HEK293 (cell line): ENCODE measurements around the gene RPS21.
A peak's percentile ranks its signal among the peaks of the same experiment; 100 is the strongest.

Experiments used
- CTCF ChIA-PET: fragments of 350-600 bp; formaldehyde crosslinking; extraction: SDS; loops from one replicate; lab custom pipeline; 2021; ENCODE audit warnings: antibody characterized with exemption; lab: Yijun Ruan, JAX
- POLR2A ChIA-PET: fragments of 300-600 bp; formaldehyde crosslinking; extraction: SDS; loops from one replicate; lab custom pipeline; 2020; ENCODE audit warnings: antibody characterized with exemption, inconsistent platforms; lab: Yijun Ruan, JAX
- H3K27ac ChIP-seq: fragments of 200-500 bp; sonication (Bioruptor generic); 2 replicates; pipeline ENCODE4 v1.5.1; 2014; ENCODE audit warnings: low read depth, low read length, control low read depth, inconsistent platforms; ENCODE audit errors: extremely low read depth
- H3K36me3 ChIP-seq, 2 experiments: fragments of 200-500 bp in 1 of 2; sonication (Bioruptor generic) in 1 of 2; 1 replicate in 1 of 2; 2 replicates in 1 of 2; pipeline ENCODE4 v1.5.1; 2014 to 2017; ENCODE audit warnings: inconsistent platforms in 2 of 2, low read length in 2 of 2; ENCODE audit not compliant: control insufficient read depth in 2 of 2, insufficient read depth in 1 of 2
- H3K4me1 ChIP-seq: fragments of 200-500 bp; sonication (Bioruptor generic); 2 replicates; pipeline ENCODE4 v1.5.1; 2014; ENCODE audit warnings: mild to moderate bottlenecking, low read length, inconsistent platforms; ENCODE audit not compliant: control insufficient read depth, insufficient read depth
- H3K4me3 ChIP-seq: 2 replicates; pipeline ENCODE4 v1.5.1; 2011; ENCODE audit warnings: low read depth, mild to moderate bottlenecking, control low read depth, low read length, moderate library complexity
- H3K9me3 ChIP-seq: fragments of 200-500 bp; sonication (Bioruptor generic); 2 replicates; pipeline ENCODE4 v1.5.1; 2014; ENCODE audit warnings: low read depth, low read length, inconsistent platforms; ENCODE audit not compliant: control insufficient read depth, insufficient read depth
- EGR2 ChIP-seq: fragments of 450-650 bp; formaldehyde crosslinking; IDR thresholded peaks from 2 replicates; pipeline ENCODE4 v1.5.1; 2016; ENCODE audit warnings: low read depth, missing biosample characterization, missing genetic modification characterization
- GLI4 ChIP-seq: fragments of 450-650 bp; formaldehyde crosslinking; IDR thresholded peaks from 2 replicates; pipeline ENCODE4 v1.5.1; 2016; ENCODE audit warnings: missing biosample characterization, missing genetic modification characterization
- GLIS2 ChIP-seq: fragments of 450-650 bp; formaldehyde crosslinking; IDR thresholded peaks from 2 replicates; pipeline ENCODE4 v1.5.1; 2016; ENCODE audit warnings: missing biosample characterization, missing genetic modification characterization
- KLF17 ChIP-seq: fragments of 450-650 bp; formaldehyde crosslinking; IDR thresholded peaks from 2 replicates; pipeline ENCODE4 v1.5.1; 2016; ENCODE audit warnings: missing biosample characterization, missing genetic modification characterization
- OSR2 ChIP-seq: fragments of 450-650 bp; formaldehyde crosslinking; IDR thresholded peaks from 2 replicates; pipeline ENCODE4 v1.5.1; 2016; ENCODE audit warnings: missing biosample characterization, missing genetic modification characterization
- SP2 ChIP-seq: fragments of 450-650 bp; formaldehyde crosslinking; IDR thresholded peaks from 2 replicates; pipeline ENCODE4 v1.5.1; 2016; ENCODE audit warnings: missing biosample characterization, missing genetic modification characterization
- WT1 ChIP-seq: fragments of 450-650 bp; formaldehyde crosslinking; IDR thresholded peaks from 2 replicates; pipeline ENCODE4 v1.5.1; 2016; ENCODE audit warnings: missing biosample characterization, missing genetic modification characterization
- ZBTB48 ChIP-seq: fragments of 450-650 bp; formaldehyde crosslinking; IDR thresholded peaks from 2 replicates; pipeline ENCODE4 v1.5.1; 2016; ENCODE audit warnings: missing biosample characterization, missing genetic modification characterization
- ZBTB6 ChIP-seq: fragments of 450-650 bp; formaldehyde crosslinking; IDR thresholded peaks from 2 replicates; pipeline ENCODE4 v1.5.1; 2017; ENCODE audit warnings: missing biosample characterization, missing genetic modification characterization
- ZBTB7A ChIP-seq: fragments of 450-650 bp; formaldehyde crosslinking; IDR thresholded peaks from 2 replicates; pipeline ENCODE4 v1.5.1; 2016; ENCODE audit warnings: low read depth, missing biosample characterization, missing genetic modification characterization
- ZBTB8A ChIP-seq: fragments of 450-650 bp; formaldehyde crosslinking; IDR thresholded peaks from 2 replicates; pipeline ENCODE4 v1.5.1; 2016; ENCODE audit warnings: missing biosample characterization, missing genetic modification characterization
- ZIC2 ChIP-seq: fragments of 450-650 bp; formaldehyde crosslinking; IDR thresholded peaks from 2 replicates; pipeline ENCODE4 v1.5.1; 2016; ENCODE audit warnings: missing biosample characterization, missing genetic modification characterization
- ZNF10 ChIP-seq: fragments of 450-650 bp; formaldehyde crosslinking; IDR thresholded peaks from 2 replicates; pipeline ENCODE4 v1.5.1; 2017; ENCODE audit warnings: missing biosample characterization, missing genetic modification characterization
- ZNF133 ChIP-seq: fragments of 450-650 bp; formaldehyde crosslinking; IDR thresholded peaks from 2 replicates; pipeline ENCODE4 v1.5.1; 2016; ENCODE audit warnings: missing biosample characterization, missing genetic modification characterization
- ZNF324 ChIP-seq: fragments of 450-650 bp; formaldehyde crosslinking; IDR thresholded peaks from 2 replicates; pipeline ENCODE4 v1.5.1; 2016; ENCODE audit warnings: missing biosample characterization, missing genetic modification characterization
- ZNF341 ChIP-seq: fragments of 450-650 bp; formaldehyde crosslinking; IDR thresholded peaks from 2 replicates; pipeline ENCODE4; 2016; ENCODE audit warnings: low read depth, missing biosample characterization, missing genetic modification characterization
- ZNF391 ChIP-seq: fragments of 450-650 bp; formaldehyde crosslinking; IDR thresholded peaks from 2 replicates; pipeline ENCODE4 v1.5.1; 2016; ENCODE audit warnings: low read depth, missing biosample characterization, missing genetic modification characterization, borderline replicate concordance
- ZNF423 ChIP-seq: fragments of 450-650 bp; formaldehyde crosslinking; IDR thresholded peaks from 2 replicates; pipeline ENCODE4 v1.5.1; 2016; ENCODE audit warnings: missing biosample characterization, missing genetic modification characterization
- ZNF561 ChIP-seq: fragments of 450-650 bp; IDR thresholded peaks from 2 replicates; pipeline ENCODE4 v1.5.1; 2018; ENCODE audit warnings: missing biosample characterization, missing genetic modification characterization, borderline replicate concordance
- ZNF585B ChIP-seq: fragments of 450-650 bp; formaldehyde crosslinking; IDR thresholded peaks from 2 replicates; pipeline ENCODE4 v1.5.1; 2016; ENCODE audit warnings: missing biosample characterization, missing genetic modification characterization
- ZNF600 ChIP-seq: fragments of 450-650 bp; formaldehyde crosslinking; IDR thresholded peaks from 2 replicates; pipeline ENCODE4 v1.5.1; 2016; ENCODE audit warnings: missing biosample characterization, missing genetic modification characterization
- ZNF658 ChIP-seq: fragments of 450-650 bp; formaldehyde crosslinking; IDR thresholded peaks from 2 replicates; pipeline ENCODE4; 2016; ENCODE audit warnings: missing biosample characterization, missing genetic modification characterization
- TF ChIP-seq, protein P1 (sequence below): fragments of 450-650 bp; formaldehyde crosslinking; optimal IDR thresholded peaks from 2 replicates; pipeline ENCODE3; 2016; ENCODE audit warnings: missing biosample characterization, mild to moderate bottlenecking, missing genetic modification characterization
- TF ChIP-seq, protein P2 (sequence below): fragments of 450-650 bp; formaldehyde crosslinking; IDR thresholded peaks from 2 replicates; pipeline ENCODE4 v1.5.1; 2016; ENCODE audit warnings: missing biosample characterization, missing genetic modification characterization

RPS21 gene

DNA sequence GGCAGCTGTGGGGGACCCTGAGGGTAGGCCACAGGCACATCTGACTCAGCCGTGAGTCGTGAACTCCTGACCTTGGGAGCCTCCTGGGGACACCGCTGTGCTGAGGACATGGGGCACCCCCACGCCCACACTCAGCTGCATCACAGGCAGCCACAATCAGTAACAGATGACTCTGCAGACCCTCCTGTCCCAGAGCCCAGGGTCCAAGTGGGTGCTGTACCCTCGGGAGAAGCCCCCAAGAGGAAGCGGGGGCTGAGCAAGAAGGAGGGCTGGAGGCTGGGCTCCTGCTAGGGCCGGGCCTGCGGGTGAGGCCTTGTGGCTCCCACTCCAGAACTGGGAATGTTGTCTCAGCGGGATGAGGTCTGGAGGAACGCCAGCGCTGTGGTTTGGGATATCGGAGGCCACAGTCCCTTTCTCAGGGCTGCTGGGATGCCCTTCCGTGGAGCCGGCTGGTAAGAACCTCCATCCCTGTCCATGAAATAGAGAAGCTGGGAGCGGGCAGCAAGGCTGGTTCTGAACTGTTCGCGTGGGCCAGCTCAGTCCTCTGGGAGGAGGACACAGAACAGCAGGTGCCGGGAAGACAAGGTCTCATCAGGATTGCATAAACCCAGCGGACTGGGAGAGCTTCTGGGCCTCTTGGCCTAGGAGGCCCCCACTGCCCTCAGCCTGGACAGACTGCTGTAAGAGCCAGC is 16.6 kb upstream of the RPS21 start (continued):
- TF ChIP-seq KLF17: peak; percentile 94
- TF ChIP-seq ZNF324 (tag by site-specific recombination): 0 out of 2 replicates have a peak, but pooled peaks have one; percentile 31
- no peak for TF ChIP-seq ZNF658
- TF ChIP-seq, protein P1, sequence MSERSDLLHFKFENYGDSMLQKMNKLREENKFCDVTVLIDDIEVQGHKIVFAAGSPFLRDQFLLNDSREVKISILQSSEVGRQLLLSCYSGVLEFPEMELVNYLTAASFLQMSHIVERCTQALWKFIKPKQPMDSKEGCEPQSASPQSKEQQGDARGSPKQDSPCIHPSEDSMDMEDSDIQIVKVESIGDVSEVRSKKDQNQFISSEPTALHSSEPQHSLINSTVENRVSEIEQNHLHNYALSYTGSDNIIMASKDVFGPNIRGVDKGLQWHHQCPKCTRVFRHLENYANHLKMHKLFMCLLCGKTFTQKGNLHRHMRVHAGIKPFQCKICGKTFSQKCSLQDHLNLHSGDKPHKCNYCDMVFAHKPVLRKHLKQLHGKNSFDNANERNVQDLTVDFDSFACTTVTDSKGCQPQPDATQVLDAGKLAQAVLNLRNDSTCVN: no peak
- 0 out of 2 replicates have a peak, but pooled peaks have one; percentile 19 for TF ChIP-seq ZNF391 (tag by site-specific recombination)
- peak; percentile 77 for TF ChIP-seq ZNF341 (tag by site-specific recombination)
- no peak for TF ChIP-seq ZNF133
- TF ChIP-seq ZBTB7A (tag by site-specific recombination): 0 out of 2 replicates have a peak, but pooled peaks have one; percentile 28
- peak; percentile 88 for TF ChIP-seq GLIS2 (tag by site-specific recombination)
- peak; percentile 9; the same call in 1 of the 2 replicates for TF ChIP-seq ZBTB48
- TF ChIP-seq, protein P2, sequence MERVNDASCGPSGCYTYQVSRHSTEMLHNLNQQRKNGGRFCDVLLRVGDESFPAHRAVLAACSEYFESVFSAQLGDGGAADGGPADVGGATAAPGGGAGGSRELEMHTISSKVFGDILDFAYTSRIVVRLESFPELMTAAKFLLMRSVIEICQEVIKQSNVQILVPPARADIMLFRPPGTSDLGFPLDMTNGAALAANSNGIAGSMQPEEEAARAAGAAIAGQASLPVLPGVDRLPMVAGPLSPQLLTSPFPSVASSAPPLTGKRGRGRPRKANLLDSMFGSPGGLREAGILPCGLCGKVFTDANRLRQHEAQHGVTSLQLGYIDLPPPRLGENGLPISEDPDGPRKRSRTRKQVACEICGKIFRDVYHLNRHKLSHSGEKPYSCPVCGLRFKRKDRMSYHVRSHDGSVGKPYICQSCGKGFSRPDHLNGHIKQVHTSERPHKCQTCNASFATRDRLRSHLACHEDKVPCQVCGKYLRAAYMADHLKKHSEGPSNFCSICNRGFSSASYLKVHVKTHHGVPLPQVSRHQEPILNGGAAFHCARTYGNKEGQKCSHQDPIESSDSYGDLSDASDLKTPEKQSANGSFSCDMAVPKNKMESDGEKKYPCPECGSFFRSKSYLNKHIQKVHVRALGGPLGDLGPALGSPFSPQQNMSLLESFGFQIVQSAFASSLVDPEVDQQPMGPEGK (tag by site-specific recombination): peak; percentile 93
- TF ChIP-seq ZNF561 (tag by site-specific recombination): peak; percentile 34; the same call in 1 of the 2 replicates
- TF ChIP-seq ZNF423 (tag by site-specific recombination): peak; percentile 18; the same call in 1 of the 2 replicates
- 0 out of 2 replicates have a peak, but pooled peaks have one; percentile 25 for TF ChIP-seq OSR2 (tag by site-specific recombination)
- TF ChIP-seq EGR2: peak; percentile 82
- TF ChIP-seq ZBTB6 (tag by site-specific recombination): peak; percentile 64; the same call in 1 of the 2 replicates
- TF ChIP-seq ZNF10 (tag by site-specific recombination): peak; percentile 91
- TF ChIP-seq ZNF600 (tag by site-specific recombination): peak; percentile 94
- TF ChIP-seq GLI4 (tag by site-specific recombination): no peak
- no peak for TF ChIP-seq WT1 (tag by site-specific recombination)

DNA sequence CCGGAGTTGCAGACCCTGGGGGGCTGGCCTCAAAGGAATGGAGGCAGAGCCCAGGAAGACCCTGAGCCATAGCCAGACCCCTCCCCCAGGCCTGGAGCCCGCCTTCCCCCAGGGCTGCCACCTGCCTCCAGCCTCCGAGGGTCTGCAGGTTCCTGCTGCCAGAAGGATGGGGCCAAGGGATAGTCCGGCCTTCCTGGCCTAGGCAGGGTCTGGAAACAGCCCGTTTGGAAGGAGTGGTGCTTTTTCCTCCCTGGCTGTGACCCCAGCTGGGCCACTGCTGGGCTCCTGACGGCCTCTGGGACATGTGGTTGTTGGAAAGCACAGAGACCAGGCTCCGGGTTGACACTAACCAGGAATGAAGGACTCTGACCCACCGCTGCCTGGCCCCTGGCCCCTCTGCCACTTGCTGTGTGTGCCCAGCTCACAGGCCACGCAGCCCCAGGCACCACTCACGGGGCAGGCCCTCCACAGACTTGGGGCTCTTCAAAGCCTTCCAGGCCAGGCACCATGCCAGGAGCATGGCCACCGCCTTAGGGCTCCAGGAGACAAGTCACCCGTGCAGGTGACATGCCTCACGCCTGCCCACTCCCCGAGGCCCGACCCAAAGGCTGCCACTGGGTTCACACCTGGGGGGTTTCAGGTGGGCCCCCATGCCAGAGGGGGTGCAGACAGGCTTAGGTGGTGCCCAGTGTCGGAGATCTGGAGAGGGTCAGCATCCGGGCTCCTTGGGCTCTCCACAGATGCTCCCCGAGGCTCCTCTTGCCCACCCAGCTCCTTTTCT is 15.9 kb upstream of the RPS21 start:
- no peaks in the 10 kb centered on the region for H3K36me3 ChIP-seq
- no peaks in the 10 kb centered on the region for H3K9me3 ChIP-seq
- H3K27ac ChIP-seq: peak overlapping the region; percentile 57; the same call in 1 of the 2 replicates
- ChIA-PET CTCF (interaction anchor here (4.6 kb wide), 1 partner anchor 12 kb away, joined by 25 read pairs; no protein-coding TSS in a partner anchor), POLR2A (interaction anchor here (3.6 kb wide), 1 partner anchor 11 kb away, joined by 14 read pairs; no protein-coding TSS in a partner anchor)
- no peak overlapping the region for H3K4me3 ChIP-seq
- H3K4me1 ChIP-seq: peaks cover 30% of the 10 kb centered on the region
- TF ChIP-seq, protein P2 (tag by site-specific recombination): peak; percentile 40; the same call in 1 of the 2 replicates
- TF ChIP-seq ZNF341 (tag by site-specific recombination) (peak; percentile 28; the same call in 1 of the 2 replicates), ZIC2 (peak; percentile 31; the same call in 1 of the 2 replicates), ZBTB8A (peak; percentile 58), KLF17 (no peak), SP2 (tag by site-specific recombination) (peak; percentile 32), ZNF585B (tag by site-specific recombination) (no peak)
